ENCODE measurements around the gene PTPRN2.
"Not testable (repeated sequence)": the region's sequence is repeated elsewhere in the genome, so short reads cannot be mapped to it uniquely, and the experiment has no call there.

Gene PTPRN2

DNA sequence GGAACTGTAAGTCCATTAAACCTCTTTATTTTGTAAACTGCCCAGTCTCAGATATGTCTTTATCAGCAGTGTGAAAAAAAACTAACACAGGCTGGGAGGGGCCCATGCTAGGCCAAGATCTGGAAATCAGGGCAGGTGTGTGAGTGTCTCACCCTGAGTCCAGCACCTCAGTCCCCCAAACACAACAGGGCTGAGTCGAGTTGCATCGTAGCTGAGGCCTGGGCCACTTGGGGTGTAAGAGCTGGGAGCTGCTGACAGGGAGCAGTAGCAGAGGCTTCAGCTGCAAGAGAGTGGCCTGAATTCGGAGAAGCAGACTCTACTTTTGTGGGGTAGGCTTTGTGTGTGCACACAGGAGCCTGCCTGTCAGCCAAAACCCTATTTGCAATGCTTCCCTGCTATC, 553.1 kb downstream of the PTPRN2 start:
- no peak for DNase-seq

DNA sequence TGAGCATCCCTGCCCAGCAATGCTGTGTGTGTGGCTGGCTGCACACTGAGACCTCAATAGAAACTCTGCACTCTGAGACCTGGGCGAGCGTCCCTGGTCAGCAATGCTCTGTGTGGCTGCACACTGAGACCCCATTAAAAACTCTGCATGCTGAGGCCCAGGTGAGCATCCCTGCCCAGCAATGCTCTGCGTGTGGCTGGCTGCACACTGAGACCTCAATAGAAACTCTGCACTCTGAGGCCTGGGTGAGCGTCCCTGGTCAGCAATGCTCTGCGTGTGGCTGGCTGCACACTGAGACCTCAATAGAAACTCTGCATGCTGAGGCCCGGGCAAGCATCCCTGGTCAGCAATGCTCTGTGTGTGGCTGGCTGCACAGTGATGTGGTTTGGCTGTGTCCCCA, 553.7 kb downstream of the PTPRN2 start:
- DNase-seq: not testable (repeated sequence)

DNA sequence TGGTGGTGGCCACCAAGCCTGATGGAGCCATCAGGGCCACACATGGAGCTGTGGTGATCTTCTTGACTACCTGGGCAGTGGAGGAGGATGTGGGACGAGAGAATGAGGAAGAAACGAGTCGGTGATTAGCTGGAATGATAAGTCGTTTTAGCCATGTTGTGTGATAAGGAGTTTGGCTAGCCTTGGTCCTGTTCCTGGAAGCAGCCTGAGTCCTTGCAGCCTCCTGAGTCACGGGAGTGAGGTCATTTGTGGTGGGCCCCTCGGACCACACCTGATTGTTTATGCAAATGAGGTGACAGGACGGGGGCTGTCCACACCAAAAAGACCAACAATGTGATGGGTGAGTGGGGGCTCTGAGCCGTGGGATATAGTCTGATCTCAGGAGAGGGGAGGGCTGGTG, 554.4 kb downstream of the PTPRN2 start:
- no peak for DNase-seq

DNA sequence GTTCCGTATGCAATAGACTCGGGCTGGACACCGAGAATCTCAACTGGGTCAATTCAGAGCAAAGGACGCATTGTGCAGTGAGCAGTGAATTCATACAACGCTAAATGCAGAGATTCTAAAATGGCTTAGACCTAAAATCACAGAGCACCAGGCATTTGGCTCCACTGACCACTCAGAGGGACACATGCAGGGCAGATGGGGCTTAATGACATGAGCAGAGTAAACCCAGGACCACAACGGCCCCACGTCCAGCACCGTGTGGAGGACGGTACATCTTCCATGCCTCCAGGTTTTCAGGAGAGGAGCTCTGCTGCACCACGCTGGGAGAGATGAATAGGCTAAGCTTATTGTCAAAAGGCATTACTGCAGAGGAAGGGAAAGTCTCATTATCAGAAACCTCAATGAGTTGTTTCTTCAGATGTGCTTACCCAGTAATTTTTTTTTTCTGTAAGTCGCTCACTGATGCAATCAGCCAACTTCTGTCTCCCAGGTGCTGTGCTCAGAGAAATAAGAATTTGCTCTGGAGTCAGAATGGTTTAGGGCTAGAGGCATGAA, 555.0 kb downstream of the PTPRN2 start:
- no peak for DNase-seq

DNA sequence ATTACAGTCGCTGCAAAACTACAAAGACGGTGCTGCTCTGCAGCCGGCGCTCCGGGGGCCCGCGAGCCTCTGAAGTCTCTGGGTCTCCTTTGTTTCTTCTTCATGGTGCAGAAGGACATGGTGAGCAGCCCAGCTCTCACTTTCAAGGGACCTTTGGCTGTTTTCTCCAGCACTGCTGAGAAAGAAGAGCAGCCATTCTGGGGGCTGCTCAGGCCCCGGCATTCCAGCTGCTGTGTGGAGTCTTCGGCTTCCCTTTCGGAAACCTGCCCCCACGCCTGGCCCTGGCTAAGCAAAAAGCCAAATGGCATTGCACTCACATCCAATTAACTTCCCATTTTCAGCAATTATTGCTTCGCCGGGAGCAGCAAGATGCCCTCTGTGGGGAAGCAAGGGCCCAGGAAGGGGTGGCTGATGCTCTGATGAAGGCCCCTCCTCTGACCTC, 555.7 kb downstream of the PTPRN2 start:
- DNase-seq: no peak

DNA sequence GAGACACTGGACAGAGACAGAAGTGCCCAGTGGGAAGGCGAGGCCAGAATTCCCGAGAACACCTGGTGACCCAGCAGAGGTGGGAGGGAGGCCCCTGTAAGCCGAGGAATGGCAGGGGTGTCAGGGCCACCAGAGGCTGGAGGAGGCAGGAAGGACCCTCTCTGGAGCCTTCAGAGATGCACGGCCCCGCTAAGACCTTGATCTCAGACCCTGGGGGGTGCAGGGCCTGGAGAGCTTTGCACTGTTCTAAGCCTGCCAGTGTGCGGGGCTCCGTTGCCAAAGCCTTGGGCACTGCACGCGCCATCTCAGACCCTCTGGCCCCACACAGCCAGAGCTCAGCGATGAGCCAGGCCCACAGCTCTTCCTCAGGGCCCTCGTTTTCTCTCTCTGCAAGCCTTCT, 557.1 kb downstream of the PTPRN2 start:
- no peak for DNase-seq

DNA sequence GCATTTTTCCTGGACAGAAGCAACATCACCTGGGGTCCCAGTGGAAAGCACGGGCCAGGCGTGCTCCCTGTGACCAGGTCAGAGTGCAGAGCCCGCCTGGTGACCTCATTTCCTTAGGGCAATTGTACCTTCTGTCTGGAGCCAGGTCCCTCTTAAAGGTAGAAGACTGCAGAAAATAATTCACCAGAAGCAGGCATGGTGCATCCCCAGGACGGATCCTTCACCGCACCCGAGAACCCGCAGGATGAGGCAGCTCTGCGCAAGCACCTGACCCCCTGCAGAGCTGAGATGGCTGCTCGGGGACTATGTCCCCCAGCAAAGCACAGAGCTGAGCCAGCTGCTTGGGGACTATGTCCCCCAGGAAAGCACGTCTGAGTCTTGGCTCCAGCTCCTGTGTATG, 557.6 kb downstream of the PTPRN2 start:
- no peak for DNase-seq

DNA sequence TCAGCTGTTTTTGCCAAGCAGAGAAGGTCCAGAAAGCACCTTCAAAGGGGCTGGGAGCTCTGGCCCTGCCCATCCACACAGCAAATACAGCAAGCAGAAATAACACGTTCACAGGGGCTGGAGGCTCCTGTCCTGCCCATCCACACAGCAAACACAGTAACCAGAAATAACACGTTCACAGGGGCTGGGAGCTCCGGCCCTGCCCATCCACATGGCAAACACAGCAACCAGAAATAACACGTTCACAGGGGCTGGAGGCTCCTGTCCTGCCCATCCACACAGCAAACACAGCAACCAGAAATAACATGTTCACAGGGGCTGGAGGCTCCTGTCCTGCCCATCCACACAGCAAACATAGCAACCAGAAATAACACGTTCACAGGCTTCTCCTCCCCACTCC, 558.1 kb downstream of the PTPRN2 start:
- DNase-seq: no peak

DNA sequence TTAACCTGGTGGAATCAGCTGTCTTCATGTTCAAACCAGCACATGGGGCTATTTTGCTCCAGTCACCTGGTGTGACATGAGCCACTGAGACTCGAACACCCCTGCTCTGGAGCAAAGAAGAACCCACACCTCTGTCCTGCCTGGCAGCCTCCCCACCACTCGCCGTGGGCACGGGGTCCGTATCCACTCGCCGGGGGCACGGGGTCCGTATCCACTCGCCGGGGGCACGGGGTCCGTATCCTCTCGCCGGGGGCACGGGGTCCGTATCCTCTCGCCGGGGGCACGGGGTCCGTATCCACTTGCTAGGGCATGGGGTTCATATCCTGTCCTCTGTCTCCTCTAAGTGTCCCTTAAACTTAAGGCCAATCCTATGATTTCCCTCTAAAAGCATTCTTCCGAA, 558.7 kb downstream of the PTPRN2 start:
- DNase-seq: no peak

DNA sequence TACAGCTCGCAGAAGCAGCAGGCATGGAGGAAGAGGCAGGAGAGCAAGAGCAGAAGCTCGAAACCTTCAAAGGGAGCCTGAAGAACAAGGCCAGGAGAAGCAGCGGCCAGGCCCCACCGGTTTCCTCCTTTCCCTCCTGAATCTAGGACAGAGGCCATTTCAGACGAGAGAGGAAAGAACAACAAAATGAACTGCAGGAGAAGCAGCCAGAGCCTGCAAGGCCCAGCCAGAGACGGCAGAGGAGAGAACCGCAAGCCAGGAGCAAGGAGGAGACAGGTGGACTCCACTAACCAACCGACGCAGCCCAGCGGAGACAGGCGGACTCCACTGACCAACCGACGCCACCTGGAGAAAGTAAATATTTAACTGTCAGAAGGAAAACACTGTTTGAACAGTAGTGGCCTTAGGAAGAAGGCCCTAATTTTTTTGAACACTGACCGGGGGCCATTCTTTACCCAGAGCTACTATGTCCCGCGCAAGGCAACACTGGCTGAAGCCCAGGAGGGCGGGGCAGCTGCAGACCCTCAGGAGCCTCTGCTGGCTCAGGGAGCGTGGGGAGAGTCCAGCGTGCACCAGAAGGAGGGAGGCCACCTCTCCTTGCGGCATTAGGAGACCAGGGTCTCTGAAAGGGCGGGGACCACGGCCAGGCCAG, 559.2 kb downstream of the PTPRN2 start:
- no peak for DNase-seq

DNA sequence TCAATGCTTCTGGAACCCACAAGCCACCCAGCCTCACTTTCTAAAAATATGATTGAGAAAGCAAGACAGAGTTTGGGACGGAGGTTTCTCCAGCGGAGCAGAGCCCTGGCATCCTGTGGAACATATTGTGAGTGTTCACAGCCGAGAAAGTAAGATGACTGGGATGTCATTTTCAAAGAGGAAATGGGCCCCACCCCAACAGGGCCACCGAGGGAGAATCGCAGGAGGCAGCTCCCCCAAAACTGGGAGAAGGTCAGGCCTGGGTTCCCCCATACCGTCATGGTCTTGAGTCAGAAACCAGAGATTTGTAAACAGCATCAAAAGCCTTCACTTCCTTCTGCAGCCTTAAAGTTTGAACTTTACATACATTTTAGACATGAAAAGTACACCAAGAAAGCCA, 560.0 kb downstream of the PTPRN2 start:
- no peak for DNase-seq

DNA sequence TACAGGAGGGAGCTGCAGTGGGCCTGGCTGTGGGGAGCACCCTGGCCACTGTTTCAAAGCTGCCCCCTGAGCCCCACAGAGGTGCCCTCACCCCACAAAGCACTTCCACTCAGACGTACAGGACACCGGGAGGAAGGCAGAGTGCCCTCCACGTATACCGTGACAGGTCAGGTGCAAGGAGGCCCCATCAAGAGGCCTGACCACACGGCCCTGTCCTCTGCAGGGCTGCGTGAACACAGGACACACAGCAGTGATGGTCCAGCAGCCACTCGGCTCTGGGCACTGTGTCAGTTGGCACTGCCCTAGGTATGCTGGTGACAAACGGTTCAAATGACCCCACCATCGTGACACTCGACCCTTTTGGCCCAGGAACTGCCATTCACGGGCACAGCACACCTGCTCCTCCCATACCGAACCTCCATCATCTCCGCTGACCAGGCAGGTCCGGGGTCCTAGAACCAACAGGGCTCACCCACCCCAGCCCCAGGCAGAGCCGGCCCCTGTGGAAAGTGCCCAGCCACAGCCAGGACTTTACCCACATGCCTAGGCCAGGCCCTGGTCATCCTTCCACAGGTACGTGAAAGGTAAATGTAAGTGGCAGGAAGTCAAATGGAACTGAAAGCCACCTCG, 560.9 kb downstream of the PTPRN2 start:
- DNase-seq: no peak

DNA sequence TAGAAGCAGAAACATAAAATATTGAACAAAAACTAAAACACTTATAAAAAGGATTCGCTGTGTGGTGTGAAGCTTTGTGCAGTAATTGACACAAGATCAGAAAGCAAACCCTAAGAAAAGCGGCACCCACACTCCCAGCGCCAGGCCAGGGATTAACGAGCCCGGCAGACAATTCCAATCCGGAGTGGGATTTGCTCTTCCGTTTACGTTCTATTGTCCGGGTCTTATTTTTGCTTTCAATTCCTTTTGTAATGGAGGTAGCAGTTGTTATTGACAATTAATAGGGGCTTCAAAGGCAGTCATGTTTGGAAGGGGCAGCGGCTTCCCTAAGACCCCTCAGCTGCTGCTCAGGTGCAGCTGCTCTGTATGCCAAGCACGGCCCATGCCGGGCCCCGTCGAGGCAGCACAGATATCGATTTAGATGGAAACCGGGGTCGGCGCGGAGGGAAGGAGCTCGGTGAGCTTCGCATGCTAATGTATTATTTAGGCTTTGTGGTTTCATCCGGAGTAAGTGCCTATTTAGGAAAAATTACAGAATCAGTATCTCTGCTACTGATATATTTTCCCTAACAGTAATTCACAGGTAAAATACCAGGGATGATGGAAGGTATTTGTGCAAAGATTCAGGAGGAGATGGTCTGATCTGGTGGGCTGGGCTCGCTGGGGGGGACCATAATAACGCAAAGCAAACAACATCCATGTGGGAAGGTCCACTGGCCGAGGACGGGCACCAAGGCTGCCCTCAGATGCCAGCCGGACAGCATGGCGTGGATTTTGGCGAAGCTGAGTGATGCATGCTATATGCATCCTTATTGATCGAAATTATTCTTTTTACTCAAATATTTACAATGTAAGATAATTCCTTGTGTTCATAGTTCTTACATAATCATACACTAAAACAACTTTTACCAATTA, 561.7 kb downstream of the PTPRN2 start:
- no peak for DNase-seq

DNA sequence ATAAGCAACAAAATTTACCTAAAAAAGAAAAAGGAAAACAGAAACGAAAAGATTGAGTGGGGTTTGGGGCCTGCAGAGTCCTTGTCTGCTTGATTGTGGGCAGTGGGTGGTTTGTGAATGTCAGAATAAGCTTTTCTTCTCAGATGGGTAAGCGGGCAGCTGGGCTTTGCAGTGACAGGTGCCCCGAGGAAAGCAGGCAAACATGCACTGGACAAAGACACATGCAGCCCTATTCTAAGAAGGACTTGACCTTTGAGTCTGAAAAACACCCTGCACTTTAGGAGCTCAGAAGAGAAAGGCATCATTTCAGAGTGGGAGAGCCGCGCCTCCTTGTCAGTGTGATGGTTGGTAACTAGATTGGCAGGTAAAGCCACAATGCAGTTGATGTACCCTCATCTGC, 562.7 kb downstream of the PTPRN2 start:
- no peak for DNase-seq

DNA sequence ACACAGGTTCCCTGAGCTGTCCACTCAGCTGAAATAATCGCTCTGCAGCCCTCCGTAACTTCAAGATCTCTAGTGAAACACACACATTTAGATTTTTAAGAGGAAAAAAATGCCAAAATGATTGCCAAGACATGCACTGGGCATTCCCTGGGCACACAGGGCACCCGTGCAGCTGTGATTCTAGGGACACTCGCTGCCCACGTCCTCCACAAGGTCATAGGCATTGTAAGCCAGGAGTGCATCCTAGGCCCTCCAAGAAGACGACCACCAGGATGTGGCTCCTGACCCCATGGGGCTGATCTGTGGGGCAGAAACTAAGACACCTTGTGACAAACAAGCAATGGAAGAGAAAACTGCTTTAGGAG, 563.3 kb downstream of the PTPRN2 start:
- DNase-seq: no peak

DNA sequence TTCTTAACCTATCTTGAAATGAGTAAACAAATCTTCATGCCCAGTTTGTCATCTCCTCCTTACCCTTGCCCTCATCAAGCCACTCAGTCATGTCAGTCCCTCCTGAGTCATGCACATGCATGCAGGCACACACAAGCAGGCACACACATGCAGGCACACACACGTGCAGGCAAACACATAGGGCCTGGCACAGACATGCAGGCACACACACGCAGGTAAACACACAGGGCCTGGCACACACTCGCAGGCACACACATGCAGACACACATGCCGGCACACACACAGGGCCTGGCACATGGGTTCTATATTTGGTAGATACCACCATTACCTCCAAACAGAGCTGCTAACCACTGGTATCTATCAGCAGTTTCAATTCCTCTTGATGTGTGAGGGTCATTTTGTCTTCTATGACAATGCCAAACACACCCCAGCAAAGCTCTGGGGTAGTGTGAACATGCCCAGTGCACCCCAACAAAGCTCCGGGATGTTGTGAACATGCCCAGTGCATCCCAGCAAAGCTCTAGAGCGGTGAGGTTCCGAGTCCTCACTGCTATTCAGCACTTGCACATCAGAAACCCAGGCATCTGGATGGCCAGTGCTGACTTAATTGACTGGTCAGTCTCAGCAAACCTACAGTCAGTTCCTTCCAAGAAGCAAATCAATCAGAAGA, 563.8 kb downstream of the PTPRN2 start:
- no peak for DNase-seq

DNA sequence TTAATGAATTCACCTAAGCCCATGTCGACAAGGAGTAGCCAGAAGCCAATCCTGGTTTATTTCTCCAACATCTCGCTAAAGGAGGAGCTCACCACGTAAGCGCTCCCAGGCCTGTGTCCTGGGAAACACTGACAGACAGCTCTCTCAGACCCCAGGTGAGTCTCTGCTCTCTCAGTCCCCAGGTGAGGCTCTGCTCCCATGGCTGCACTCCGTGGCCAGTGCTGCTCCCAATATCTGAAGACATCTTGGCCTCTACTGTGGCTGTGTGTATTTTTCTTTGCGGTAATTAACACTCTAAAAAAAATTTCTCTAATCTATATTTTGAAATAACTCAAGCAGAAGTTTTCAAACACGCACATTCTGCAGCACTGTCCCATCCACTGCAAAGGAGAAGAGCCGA, 564.5 kb downstream of the PTPRN2 start:
- DNase-seq: no peak

DNA sequence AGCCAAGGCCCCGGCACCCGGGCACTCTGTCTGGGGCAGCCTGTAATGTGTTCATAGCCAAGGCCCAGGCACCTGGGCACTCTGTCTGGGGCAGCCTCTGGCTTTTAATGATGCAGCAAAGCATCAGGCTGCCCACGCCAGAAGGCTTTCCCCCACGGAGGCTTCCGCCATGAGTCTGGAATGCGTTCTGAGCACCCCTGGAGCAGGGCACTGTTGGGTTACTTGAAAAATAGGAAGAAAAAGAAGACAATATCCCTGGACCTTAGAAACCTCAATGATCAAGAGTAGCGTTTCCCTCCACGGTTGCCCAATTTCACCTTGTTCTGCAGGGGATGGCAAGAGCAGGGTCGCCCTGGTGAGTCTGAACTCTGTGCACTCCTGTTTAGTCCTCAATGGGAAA, 565.0 kb downstream of the PTPRN2 start:
- DNase-seq: no peak

DNA sequence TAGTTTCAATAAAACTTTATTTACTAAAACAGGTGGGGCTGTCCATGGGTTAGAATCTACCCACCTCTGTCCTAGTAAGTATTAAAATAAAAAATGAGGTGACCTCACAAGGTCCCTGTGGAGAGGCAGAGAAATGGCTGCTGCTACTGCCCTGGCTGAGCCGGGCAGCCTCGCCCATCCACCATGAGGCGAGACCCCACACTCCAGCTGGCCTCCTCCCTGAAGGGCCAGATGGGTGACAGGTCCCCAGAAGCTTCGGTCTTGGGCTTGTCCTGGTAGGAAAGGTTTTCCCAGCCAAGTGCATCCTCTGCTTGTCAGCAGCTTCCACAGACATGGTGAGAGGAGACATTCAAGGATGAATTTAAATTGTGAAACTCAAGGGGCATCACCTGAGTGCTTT, 565.8 kb downstream of the PTPRN2 start:
- DNase-seq: no peak

DNA sequence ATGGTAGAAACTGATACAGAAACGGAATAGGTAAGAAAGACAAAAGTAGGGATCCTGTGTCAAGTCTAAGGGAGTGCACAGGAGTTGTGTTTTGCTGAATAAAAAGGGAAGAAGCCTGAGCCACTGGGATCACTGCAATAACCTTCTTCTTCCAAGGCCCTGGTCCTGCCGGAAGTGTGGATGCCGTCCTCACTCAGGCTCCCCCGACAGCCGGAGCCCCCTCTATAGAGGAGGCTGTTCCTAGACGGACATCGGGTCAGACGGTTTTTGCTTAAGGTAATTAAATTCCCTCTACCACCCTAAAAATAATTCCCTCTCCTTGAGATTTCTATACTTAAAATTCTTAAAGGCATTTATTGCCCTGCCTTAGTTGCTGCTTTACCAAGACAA, 566.9 kb downstream of the PTPRN2 start:
- no peak for DNase-seq

DNA sequence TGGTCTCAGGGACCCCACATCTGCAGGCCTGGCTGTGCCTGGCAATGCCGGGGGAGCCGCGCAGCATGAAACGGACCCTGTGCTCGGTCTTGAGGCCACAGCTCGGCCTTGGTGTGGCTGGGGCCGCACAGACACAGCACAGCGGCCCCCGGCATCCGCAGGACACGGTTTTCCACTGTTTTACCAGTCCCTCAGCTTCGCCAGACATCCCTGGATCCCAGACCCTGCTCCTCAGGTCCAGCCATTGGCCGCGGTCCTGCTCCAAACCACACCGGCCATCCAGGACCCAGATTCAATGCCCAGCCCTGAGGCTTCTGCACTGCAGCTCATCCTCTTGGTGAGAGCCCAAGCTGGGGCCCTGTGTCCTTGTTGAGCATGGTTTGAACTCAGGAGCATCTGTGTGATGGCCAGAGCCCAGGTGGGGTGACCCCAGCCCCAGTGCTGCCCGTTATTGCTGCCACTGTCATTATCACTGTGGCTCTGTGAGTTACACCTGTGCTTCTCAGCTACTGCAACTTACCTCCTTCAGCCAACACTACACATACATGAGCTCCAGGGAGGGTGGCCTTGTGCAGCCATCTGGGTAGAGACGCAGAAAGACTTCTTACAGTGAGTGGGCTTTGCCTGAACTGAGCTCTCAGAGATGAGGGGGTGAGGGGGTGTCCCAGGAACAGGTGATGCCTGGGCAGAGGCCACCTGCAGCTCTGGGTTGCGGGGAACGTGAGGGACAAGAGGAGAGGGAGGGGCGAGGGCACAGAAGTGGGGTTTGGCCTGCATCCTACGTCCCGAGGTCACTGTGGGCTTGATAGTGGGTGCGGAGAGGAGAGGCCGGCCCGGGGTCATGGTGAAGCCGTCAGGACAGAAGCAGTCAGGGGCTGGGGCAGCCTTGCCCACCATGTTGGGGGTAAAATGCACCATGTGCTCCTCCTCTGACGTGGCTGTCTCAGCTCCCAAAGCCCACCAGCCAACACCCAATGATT, 567.6 kb downstream of the PTPRN2 start:
- no peak for DNase-seq

All from inflammatory macrophage (primary cell).